SJSA1 (cell line): ENCODE measurements around the gene TGFBR1. TPM values are rescaled to one million over a fixed set of nuclear protein-coding genes. Genes with fewer than 3 reads are reported as not detected.
"Not testable (repeated sequence)": the region's sequence is repeated elsewhere in the genome, so short reads cannot be mapped to it uniquely, and the experiment has no call there.

Experiments
- DNase-seq, 2 experiments: peaks; one replicate each; pipeline ENCODE4 v3.0.0-alpha.2; 2015 to 2020; ENCODE audit warnings: low spot score in 2 of 2, low read depth in 1 of 2
- H3K27ac ChIP-seq: fragments of 250-450 bp; sonication (Bioruptor Pico); 2 replicates; pipeline ENCODE4 v1.5.1; 2020; ENCODE audit warnings: mild to moderate bottlenecking, moderate library complexity
- H3K27me3 ChIP-seq: fragments of 250-450 bp; sonication (Bioruptor Pico); replicated peaks from 2 replicates; pipeline ENCODE4 v1.5.1; 2020; ENCODE audit warnings: mild to moderate bottlenecking, moderate library complexity
- H3K36me3 ChIP-seq: fragments of 250-450 bp; sonication (Bioruptor Pico); 2 replicates; pipeline ENCODE4 v1.5.1; 2020; ENCODE audit warnings: mild to moderate bottlenecking
- H3K4me1 ChIP-seq: fragments of 250-450 bp; sonication (Bioruptor Pico); replicated peaks from 2 replicates; pipeline ENCODE4 v1.6.1; 2021; ENCODE audit warnings: mild to moderate bottlenecking
- H3K4me3 ChIP-seq: fragments of 250-450 bp; sonication (Bioruptor Pico); 2 replicates; pipeline ENCODE4 v1.5.1; 2020; ENCODE audit warnings: mild to moderate bottlenecking
- H3K9me3 ChIP-seq: fragments of 250-450 bp; sonication (Bioruptor Pico); replicated peaks from 2 replicates; pipeline ENCODE4 v1.5.1; 2020; ENCODE audit warnings: mild to moderate bottlenecking
- total RNA-seq: library from RNA; depleted of rRNA; stranded (reverse); fragments of >200 nt; shearing (Covaris generic); gene quantifications from 2 replicates; pipeline ENCODE4 v1.2.3, GENCODE V29; 2014

TGFBR1 gene
- total RNA-seq, 1 experiment from 2014 or later, result 36.0 TPM

- H3K27ac ChIP-seq, result peak overlapping the region; percentile 32
Observed at GRCh38 chr9:99085949-99086948, 18.7 kb upstream of the TGFBR1 start.

GRCh38 chr9:99087462-99087861 is 17.5 kb upstream of the TGFBR1 start:
- peaks cover 6% of the 10 kb centered on the region; the same call in 1 of the 2 replicates for H3K9me3 ChIP-seq
- H3K4me3 ChIP-seq, result no peak overlapping the region
- no peaks in the 10 kb centered on the region for H3K27me3 ChIP-seq
- no peak for DNase-seq
- H3K27ac ChIP-seq, result no peak overlapping the region
- H3K36me3 ChIP-seq, result no peaks in the 10 kb centered on the region
- peaks cover 17% of the 10 kb centered on the region for H3K4me1 ChIP-seq

More at GRCh38 chr9:99085949-99086948, 18.7 kb upstream of the TGFBR1 start:
- peaks cover 6% of the 10 kb centered on the region; the same call in 1 of the 2 replicates for H3K9me3 ChIP-seq
- H3K27me3 ChIP-seq, result no peaks in the 10 kb centered on the region
- H3K36me3 ChIP-seq, result no peaks in the 10 kb centered on the region
- DNase-seq, result peak; percentile 69 to 76
- H3K4me1 ChIP-seq, result peaks cover 17% of the 10 kb centered on the region
- no peak overlapping the region for H3K4me3 ChIP-seq

- peaks cover 16% of the 10 kb centered on the region for H3K4me1 ChIP-seq
- no peak overlapping the region for H3K4me3 ChIP-seq
- H3K27ac ChIP-seq, result no peak overlapping the region
- H3K9me3 ChIP-seq, result peaks cover 6% of the 10 kb centered on the region; the same call in 1 of the 2 replicates
- DNase-seq, result no peak
- no peaks in the 10 kb centered on the region for H3K36me3 ChIP-seq
- no peaks in the 10 kb centered on the region for H3K27me3 ChIP-seq
Observed at GRCh38 chr9:99090336-99091130, 14.4 kb upstream of the TGFBR1 start.

- DNase-seq, result no peak
- Histone ChIP-seq H3K27me3 (no peaks in the 10 kb centered on the region), H3K9me3 (peaks cover 6% of the 10 kb centered on the region; the same call in 1 of the 2 replicates), H3K4me3 (no peak overlapping the region), H3K4me1 (no peaks in the 10 kb centered on the region), H3K36me3 (no peaks in the 10 kb centered on the region), H3K27ac (no peak overlapping the region)
Observed at GRCh38 chr9:99092643-99093491, 12.0 kb upstream of the TGFBR1 start.

GRCh38 chr9:99093492-99093791 is 11.5 kb upstream of the TGFBR1 start:
- peaks cover 6% of the 10 kb centered on the region; the same call in 1 of the 2 replicates for H3K9me3 ChIP-seq
- no peaks in the 10 kb centered on the region for H3K36me3 ChIP-seq
- H3K27ac ChIP-seq, result no peak overlapping the region
- no peak for DNase-seq
- H3K4me1 ChIP-seq, result no peaks in the 10 kb centered on the region
- no peaks in the 10 kb centered on the region for H3K27me3 ChIP-seq
- no peak overlapping the region for H3K4me3 ChIP-seq

GRCh38 chr9:99095565-99095964 is 9.3 kb upstream of the TGFBR1 start:
- H3K4me1 ChIP-seq, result no peaks in the 10 kb centered on the region
- H3K36me3 ChIP-seq, result no peaks in the 10 kb centered on the region

GRCh38 chr9:99096409-99096808 is 8.5 kb upstream of the TGFBR1 start:
- no peak for DNase-seq
- no peaks in the 10 kb centered on the region for H3K4me1 ChIP-seq
- H3K36me3 ChIP-seq, result no peaks in the 10 kb centered on the region
- no peak overlapping the region for H3K4me3 ChIP-seq
- no peak overlapping the region for H3K27ac ChIP-seq
- H3K9me3 ChIP-seq, result no peaks in the 10 kb centered on the region
- H3K27me3 ChIP-seq, result no peaks in the 10 kb centered on the region

More at GRCh38 chr9:99095565-99095964, 9.3 kb upstream of the TGFBR1 start:
- Histone ChIP-seq H3K4me3 (no peak overlapping the region), H3K27ac (no peak overlapping the region), H3K9me3 (no peaks in the 10 kb centered on the region), H3K27me3 (no peaks in the 10 kb centered on the region)
- DNase-seq, result no peak

- H3K27ac ChIP-seq, DNase-seq, H3K9me3 ChIP-seq, H3K4me3 ChIP-seq, H3K36me3 ChIP-seq, H3K27me3 ChIP-seq: not testable (repeated sequence)
- peaks cover 15% of the 10 kb centered on the region for H3K4me1 ChIP-seq
Observed at GRCh38 chr9:99099806-99100585, 4.9 kb upstream of the TGFBR1 start.

- no peaks in the 10 kb centered on the region for H3K27me3 ChIP-seq
- no peaks in the 10 kb centered on the region; the same call in 1 of the 2 replicates for H3K36me3 ChIP-seq
- H3K9me3 ChIP-seq, result no peaks in the 10 kb centered on the region
- no peak for DNase-seq
- no peak overlapping the region for H3K27ac ChIP-seq
- peaks cover 18% of the 10 kb centered on the region for H3K4me1 ChIP-seq
- H3K4me3 ChIP-seq, result no peak overlapping the region
Observed at GRCh38 chr9:99101271-99101670, 3.6 kb upstream of the TGFBR1 start.

GRCh38 chr9:99101812-99102211 is 3.1 kb upstream of the TGFBR1 start:
- H3K27ac ChIP-seq, result no peak overlapping the region
- no peaks in the 10 kb centered on the region; the same call in 1 of the 2 replicates for H3K36me3 ChIP-seq
- no peak overlapping the region for H3K4me3 ChIP-seq
- H3K4me1 ChIP-seq, result peaks cover 19% of the 10 kb centered on the region
- no peaks in the 10 kb centered on the region for H3K27me3 ChIP-seq
- no peak for DNase-seq
- no peaks in the 10 kb centered on the region for H3K9me3 ChIP-seq

GRCh38 chr9:99103054-99103895 is 1.6 kb upstream of the TGFBR1 start:
- no peak overlapping the region for H3K27ac ChIP-seq
- no peak overlapping the region for H3K4me3 ChIP-seq
- H3K9me3 ChIP-seq, result no peaks in the 10 kb centered on the region
- H3K27me3 ChIP-seq, result no peaks in the 10 kb centered on the region
- DNase-seq, result peak in 1 of 2 experiments; percentile 3
- no peaks in the 10 kb centered on the region; the same call in 1 of the 2 replicates for H3K36me3 ChIP-seq
- H3K4me1 ChIP-seq, result peaks cover 19% of the 10 kb centered on the region
